GM19043 (cell line): ENCODE data around the gene NOG.

Experiments used
- ATAC-seq: cut with Tn5 transposase; IDR thresholded peaks from one replicate; pipeline ENCODE4 v1.9.1; 2021; ENCODE audit warnings: low read depth; ENCODE audit not compliant: unreplicated experiment

The NOG gene

DNA sequence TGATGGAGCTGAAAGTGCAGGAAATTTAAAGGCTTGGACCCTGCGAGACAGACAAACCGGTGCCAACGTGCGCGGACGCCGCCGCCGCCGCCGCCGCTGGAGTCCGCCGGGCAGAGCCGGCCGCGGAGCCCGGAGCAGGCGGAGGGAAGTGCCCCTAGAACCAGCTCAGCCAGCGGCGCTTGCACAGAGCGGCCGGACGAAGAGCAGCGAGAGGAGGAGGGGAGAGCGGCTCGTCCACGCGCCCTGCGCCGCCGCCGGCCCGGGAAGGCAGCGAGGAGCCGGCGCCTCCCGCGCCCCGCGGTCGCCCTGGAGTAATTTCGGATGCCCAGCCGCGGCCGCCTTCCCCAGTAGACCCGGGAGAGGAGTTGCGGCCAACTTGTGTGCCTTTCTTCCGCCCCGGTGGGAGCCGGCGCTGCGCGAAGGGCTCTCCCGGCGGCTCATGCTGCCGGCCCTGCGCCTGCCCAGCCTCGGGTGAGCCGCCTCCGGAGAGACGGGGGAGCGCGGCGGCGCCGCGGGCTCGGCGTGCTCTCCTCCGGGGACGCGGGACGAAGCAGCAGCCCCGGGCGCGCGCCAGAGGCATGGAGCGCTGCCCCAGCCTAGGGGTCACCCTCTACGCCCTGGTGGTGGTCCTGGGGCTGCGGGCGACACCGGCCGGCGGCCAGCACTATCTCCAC lies at the start of gene NOG:
Gene NOG, plus strand, starts transcription at position 54 of the 674 bp plus-strand sequence. Its CDS starts 525 bp downstream, at position 579.
- ATAC-seq = no peak

DNA sequence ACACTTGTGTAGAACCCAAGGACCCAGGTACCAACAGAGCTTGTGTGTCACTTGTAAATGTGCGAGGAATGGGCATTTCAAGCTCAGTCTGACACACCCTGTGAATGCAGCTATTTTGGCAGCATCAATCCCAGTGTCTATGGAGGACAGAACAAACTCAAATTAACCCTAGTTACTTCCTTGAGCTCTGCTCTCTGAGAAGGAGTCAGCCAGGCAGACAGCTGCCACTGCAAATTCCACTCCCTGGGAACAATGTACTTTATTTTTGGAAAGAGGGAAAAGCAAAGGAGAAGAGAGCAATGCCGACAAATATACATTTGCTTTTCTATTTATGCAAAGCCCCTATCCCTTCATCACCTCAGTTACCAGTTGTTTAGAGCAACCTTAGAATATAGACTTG lies 48.4 kb upstream of the NOG start:
- ATAC-seq = no peak

DNA sequence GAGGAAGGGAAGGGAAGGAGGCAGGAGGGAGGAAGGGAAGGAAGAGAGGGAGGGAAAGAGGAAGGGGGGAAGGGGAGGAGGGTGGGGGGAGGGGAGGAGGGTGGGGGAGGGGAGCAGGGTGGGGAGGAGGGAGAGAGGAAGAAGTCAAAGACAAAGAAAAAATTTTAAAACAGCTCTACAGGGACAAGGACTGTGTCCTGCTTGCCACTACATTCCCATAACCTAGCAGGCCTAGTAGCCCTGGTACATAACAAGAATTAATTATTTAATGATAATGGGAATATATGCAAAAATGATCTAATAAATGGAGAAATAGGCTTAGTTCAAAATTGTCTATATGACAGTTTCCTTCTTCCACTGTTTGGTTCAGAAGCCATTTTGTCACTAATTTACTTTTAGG lies 47.6 kb upstream of the NOG start:
- no peak for ATAC-seq

- ATAC-seq = no peak
These were observed 44.8 kb upstream of the NOG start for GRCh38 chr17:56548661-56549060.

- ATAC-seq = no peak
These were observed 44.0 kb upstream of the NOG start for GRCh38 chr17:56549501-56549900.

- no peak for ATAC-seq
These were observed 35.8 kb upstream of the NOG start for GRCh38 chr17:56557682-56558081.

- no peak for ATAC-seq
These were observed 35.4 kb upstream of the NOG start for GRCh38 chr17:56558088-56558487.

DNA sequence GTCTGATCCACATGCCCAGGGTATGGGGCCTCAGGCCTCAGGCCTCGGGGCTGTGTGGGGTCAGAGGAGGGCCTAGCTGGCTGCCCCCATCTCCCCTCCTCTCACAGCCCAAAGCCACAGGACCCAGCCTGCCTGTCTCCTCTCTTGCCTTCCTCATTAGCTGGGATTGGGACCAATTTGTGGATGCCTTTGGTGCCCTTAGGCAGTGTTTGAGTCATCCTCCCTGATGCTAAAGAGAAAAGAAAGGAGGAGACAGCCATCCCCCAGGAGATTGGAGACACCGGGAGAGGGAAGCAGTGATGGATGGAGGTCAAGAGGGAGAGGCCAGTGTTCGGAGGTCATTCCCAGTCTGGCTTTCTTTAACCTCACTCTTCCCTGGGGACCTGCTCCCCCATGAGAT lies 23.3 kb upstream of the NOG start:
- no peak for ATAC-seq

GRCh38 chr17:56571456-56571855 lies 22.0 kb upstream of the NOG start:
- no peak for ATAC-seq

DNA sequence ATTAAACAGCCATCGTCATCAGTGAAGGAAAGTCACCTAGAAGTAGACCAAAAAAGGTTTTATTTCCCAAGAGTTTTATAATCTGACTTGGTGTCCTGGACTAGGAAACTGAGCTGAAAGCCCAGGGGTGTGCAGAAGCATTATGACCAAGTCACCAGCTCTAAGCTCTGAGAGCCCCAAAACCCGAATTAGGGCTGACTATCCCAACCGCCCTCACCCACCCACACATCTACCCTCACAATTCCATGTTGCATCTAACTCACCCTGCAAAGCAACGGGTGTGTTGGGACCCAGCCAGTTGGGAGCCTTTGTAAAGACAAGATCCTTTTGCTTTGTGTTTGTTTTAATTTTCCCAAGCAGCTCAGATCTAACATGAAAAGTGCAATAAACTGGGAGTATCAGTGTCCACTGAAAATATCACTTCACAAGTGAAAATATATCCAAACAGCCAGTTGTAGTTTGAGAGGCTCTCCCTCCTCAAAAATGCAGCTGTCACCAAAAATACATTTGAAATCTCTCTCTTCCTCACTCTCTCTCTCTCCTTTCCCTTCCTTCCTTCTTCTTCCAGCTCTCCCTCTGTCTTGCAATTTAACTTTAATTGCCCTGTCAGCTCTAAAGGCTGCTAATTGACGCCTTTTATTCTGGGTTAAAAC lies 16.2 kb upstream of the NOG start:
- no peak for ATAC-seq

DNA sequence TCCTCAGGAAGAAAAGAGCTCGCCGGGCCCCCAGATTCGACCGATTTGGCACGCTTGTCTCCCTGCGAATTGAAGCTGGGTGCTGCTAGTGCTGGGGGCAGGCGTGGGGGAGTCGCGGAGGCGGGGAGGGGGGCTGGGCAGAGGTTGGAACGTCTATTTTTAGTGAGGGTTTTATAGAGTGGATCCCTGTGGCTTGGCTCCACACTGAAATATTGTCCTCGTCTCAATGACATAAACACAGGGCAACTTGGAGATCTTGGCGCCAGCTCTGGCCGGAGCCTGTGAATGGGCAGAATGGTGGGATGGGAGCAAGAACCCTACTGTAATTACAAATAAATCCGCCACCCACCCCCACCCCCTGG lies 15.7 kb upstream of the NOG start:
- ATAC-seq = no peak

DNA sequence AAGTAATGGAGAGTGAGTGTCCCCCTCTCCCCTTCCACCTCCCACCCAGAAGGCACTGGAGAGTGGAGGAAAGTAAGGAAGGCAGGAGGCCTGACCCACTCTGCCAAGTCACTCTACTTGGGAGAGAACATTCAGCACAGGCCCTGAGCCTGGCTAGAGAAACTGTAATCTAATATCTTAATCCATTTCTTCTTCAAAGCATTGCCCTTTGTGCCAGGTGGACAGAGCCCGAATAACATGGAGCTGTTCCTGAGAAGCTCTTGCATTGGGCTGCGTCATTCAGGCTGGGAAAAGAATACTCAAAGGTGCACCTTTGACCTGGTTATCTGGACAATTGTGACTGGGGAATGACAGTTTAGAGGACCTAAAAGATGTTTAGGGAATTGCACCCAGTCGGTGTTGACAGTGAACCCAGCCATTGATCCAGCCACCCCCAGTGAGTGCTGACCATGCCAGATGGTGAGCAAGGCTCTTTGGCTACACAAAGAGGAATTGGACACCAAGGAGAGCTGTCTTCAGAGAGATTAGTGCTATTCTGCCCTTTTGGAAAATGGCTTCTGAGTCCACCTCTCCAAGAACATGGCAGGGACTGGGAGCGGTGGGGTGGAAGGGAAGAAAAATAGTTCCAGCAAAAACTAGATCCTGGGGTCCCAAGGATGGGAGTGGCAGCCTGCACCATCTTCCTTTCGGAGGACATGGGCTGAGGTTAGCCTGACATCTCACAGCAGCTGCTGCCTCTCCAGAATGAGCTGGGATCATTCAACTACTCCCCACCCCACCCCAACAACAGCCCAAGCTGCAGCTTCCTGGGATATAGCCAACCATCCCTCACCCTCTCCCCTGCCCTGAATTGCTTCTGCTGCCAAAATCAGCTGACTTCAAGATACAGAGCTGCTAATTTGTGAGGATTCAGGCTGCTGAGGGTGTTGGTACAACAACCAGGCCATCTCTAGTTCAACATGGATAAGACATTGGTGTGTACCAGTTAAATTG lies 11.6 kb upstream of the NOG start:
- ATAC-seq = no peak

DNA sequence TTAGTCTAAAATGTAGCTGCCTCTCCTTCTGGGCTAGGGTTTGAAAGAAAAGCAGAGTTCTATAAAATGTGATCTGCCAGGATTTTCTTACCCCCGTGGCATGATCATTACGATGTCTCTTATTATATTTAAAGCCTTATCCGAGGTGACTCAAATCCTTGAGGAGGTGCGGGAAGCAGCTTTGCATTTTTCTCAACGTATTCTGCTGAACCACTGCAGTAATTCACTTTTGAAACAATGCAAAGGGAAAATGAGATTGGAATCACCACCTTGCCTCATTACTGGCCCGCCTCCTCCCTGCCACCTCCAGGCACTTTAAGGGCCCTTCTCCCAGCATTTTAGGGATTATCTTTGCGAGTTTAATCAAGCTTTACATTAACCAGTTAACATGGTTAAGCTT lies 9.7 kb upstream of the NOG start:
- no peak for ATAC-seq

GRCh38 chr17:56587298-56587697 lies 6.2 kb upstream of the NOG start:
- no peak for ATAC-seq

- ATAC-seq = peak; percentile 64
These were observed 913 bp upstream of the NOG start for GRCh38 chr17:56592487-56593085.

DNA sequence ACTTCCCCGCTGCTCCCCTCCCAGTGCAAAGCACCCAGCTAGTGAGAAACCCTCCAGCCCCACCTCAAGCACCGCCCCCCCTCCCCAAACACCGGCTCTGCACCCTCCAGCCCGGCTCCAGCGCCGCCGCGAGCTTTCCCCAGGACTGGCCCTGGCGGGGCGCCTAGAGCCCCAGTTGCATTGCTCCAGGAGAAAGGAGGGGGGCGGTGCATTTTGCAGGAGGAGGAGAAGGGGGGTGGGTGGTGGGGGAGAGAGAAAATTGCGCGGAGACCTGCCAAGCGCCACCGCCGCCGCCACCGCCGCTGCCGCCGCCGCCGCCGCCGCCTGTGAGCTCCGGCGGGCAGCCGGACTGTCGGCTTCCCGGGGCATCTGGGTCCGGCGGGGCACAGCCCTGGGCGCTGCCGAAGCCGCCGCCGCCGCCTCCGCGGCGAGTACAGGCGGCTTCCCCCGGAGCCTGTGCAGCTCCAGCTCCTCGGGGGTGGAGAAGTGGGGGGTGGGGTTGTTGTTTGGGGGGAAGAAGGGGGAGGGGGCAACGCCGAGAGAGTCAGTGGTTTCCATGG lies 333 bp upstream of the NOG start:
- ATAC-seq = no peak

- no peak for ATAC-seq
These were observed 1.0 kb downstream of the NOG start for GRCh38 chr17:56594320-56595107.

GRCh38 chr17:56595108-56595418 lies 1.6 kb downstream of the NOG start:
- no peak for ATAC-seq

- no peak for ATAC-seq
These were observed 2.6 kb downstream of the NOG start for GRCh38 chr17:56595831-56596690.
